VCaP (cell line): ENCODE data around the gene KCNK5.

ENCODE experiments used
- H3K27ac ChIP-seq: fragments of 450-650 bp; 2 replicates; pipeline ENCODE4 v1.5.1; 2017
- CTCF ChIP-seq: fragments of 450-650 bp; conservative IDR thresholded peaks from 2 replicates; pipeline ENCODE4 v1.5.1; 2017; ENCODE audit warnings: mild to moderate bottlenecking, moderate library complexity

The KCNK5 gene

DNA sequence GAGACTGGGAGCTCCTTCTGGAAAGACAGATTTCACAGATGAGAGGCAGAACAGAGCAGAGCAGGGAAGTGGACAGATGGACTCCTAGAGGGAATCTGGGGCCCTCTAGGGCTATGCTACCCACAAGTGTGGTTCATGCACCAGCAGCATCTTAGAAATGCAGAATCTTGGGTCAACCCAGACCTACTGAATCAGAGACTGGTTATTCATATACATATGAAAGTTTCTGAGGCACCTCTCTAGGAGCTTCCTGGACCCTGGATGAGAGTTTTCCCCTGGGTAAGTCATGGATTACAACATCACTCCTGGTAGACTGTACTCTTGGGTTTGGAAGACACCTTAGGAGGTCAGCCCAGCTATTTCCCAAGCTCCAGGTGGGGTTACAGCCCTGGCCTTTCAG is 58.9 kb downstream of the KCNK5 start:
- H3K27ac ChIP-seq: peak overlapping the region; percentile 38
- no peak for TF ChIP-seq CTCF

DNA sequence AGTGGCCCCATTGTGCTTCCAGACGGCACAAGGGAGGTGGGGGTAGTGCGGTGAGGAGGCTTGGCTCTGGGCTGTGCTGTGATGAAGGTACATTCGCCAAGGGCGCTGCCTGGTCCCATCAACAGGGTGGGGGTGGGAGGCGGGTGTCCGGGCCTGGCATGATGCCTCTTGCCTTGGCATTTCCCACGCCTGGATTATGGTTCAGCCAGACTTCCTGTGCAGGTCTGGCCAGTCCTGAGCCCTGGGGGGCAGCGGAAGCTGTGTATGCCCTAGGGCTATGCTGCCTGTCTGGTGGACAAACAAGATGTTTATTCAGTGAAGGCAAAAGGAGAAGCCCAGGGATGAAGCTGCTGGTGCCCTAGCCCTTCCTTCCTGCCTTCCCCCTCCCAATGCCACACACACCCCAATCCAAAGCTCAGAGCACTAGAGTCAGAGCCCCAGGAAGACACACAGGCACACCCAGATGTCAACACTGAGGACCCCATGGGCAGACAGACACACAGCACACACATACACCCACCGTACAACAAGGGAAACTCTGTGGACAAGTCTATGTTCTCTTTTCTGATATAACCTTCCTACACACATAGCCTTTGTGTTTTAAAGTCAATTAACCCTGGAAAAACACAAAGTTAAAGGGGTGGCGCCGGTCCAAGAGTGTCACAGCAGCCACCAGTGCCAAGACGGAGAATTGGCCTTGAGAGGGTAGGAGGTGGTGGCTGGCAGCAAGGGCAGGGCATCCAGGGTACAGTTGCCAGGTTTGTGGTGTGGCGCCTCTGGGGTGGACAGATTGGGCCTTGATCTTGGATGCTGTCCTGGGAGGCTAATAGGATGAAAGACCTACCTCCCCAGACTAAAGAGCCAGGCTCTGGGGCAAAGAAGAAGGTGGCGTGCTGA is 59.6 kb downstream of the KCNK5 start:
- H3K27ac ChIP-seq: peak overlapping the region; percentile 38
- TF ChIP-seq CTCF: no peak

GRCh38 chr6:39167866-39168625 is 61.2 kb downstream of the KCNK5 start:
- TF ChIP-seq CTCF: no peak
- H3K27ac ChIP-seq: no peak overlapping the region

DNA sequence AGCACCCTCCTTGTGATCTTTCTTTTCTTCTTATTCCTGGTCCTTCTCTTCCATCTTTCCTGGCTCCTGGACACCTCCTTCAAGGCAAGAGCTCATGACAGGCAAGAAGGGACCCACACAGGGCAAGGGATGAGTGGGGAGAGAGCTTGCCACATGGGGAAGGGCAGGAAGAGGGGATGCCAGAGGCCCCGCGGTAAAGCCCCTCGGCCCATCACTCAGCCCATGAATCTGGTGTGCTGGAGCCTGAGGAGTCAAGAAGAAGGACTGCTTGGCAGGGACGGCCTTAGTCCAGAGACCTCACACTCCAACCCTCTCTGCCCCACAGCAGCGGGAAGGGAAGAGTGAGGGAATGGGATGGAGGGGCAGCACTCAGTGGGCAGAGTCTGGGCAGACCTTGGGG is 62.0 kb downstream of the KCNK5 start:
- TF ChIP-seq CTCF: no peak
- no peak overlapping the region for H3K27ac ChIP-seq

GRCh38 chr6:39166912-39167290 is 62.4 kb downstream of the KCNK5 start:
- H3K27ac ChIP-seq: no peak overlapping the region
- TF ChIP-seq CTCF: no peak

DNA sequence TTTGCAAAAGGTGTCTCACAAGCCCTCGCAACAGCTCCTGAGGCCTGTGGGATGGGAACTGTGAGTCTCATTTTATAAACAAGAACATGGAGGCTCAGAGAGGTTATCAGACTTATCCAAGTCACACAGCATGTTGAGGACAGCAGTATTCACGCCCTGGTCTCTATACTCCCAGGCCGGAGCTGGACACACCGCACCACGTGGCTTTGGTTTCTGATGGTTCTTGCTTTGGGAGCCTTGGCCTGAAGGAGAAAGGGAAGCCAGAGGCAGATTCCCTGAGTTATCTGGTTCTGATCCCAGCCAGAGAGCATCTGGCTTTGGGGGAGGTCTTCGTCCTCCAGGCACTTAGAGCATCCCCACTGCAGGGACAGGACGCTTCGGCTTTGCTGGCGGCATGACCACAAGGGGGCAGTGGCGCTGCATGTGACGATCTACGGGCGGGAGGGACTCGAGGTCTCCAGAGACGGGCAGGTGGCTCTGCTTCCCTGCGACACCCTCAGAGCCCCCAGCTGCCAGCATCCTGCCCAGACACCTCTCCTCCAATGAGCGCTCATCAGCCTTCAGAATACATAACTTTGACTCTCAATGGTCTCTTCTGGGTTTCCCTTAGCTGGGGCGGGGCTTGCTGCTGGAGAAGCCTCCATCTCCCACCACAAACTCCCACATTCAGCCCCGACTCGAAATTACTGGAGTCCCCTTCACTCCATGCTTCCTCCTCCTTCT is 62.9 kb downstream of the KCNK5 start:
- TF ChIP-seq CTCF: peak; percentile 93

DNA sequence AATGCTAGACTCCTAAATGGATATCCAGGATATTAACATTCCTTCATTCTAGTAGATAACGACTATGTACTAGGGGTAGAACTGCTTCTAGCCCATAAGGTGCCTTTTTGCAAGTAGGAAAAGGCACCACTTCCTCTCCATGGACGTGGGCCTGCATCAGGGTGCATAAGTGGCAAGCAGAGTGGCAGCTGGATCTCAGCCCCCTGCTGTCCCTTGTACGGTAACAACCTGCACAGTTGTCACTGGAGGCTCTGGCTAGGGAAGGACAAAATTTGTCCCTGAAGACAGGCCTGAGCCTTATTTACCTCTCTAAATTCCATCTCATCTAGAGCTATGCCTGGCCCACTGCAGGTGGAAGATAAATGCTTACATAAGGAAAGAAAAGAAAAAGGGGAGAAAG is 71.8 kb downstream of the KCNK5 start:
- no peak; the same call in 1 of the 2 replicates for TF ChIP-seq CTCF
- no peak overlapping the region for H3K27ac ChIP-seq

More for the DNA sequence above, 62.9 kb downstream of the KCNK5 start:
- H3K27ac ChIP-seq: no peak overlapping the region
